WTC11 (cell line): ENCODE results near the gene ENTHD1. TPM values are rescaled to one million over a fixed set of nuclear protein-coding genes. Genes with fewer than 3 reads are reported as not detected.

Source experiments
- ATAC-seq: fragments of 200-7000 bp; cut with Tn5 transposase; 2 replicates; pipeline ENCODE4 v1.10.0; 2021; ENCODE audit warnings: mild to moderate bottlenecking, moderate library complexity
- CTCF ChIA-PET: fragments of 300-600 bp; sonication (Branson Sonifier 250); formaldehyde crosslinking; loops from one replicate; lab custom pipeline; 2021; ENCODE audit warnings: antibody characterized with exemption; lab: Charles Lee
- POLR2A ChIA-PET: fragments of 350-600 bp; sonication (Branson Sonifier 250); formaldehyde crosslinking; loops from one replicate; lab custom pipeline; 2021; ENCODE audit warnings: antibody characterized with exemption; lab: Charles Lee
- DNase-seq: peaks from one replicate; pipeline ENCODE4 v3.0.0; 2021; ENCODE audit warnings: low spot score
- H3K27ac Mint-ChIP-seq: 2 replicates; pipeline ENCODE4 v1.8.0; 2021; ENCODE audit warnings: mixed read lengths
- H3K27me3 Mint-ChIP-seq: 2 replicates; pipeline ENCODE4 v1.8.0; 2021; ENCODE audit warnings: low read depth, mild to moderate bottlenecking, moderate library complexity, mixed read lengths
- H3K36me3 Mint-ChIP-seq: 2 replicates; pipeline ENCODE4 v1.8.0; 2021; ENCODE audit warnings: mixed read lengths
- H3K4me1 Mint-ChIP-seq: 2 replicates; pipeline ENCODE4 v1.8.0; 2022; ENCODE audit warnings: mixed read lengths
- H3K4me3 Mint-ChIP-seq: 2 replicates; pipeline ENCODE4 v1.8.0; 2021; ENCODE audit warnings: mild to moderate bottlenecking, moderate library complexity, mixed read lengths
- H3K9me3 Mint-ChIP-seq: 2 replicates; pipeline ENCODE4 v1.8.0; 2021; ENCODE audit warnings: mixed read lengths
- GABPB1 ChIP-seq: sonication (generic); formaldehyde crosslinking; IDR thresholded peaks from 2 replicates; pipeline ENCODE4 v1.8.1; 2023; ENCODE audit warnings: mild to moderate bottlenecking, missing genetic modification reagents
- GTF2I ChIP-seq: fragments of 250-450 bp; sonication (Bioruptor Pico); conservative IDR thresholded peaks from 2 replicates; pipeline ENCODE4 v1.4.0; 2021; ENCODE audit warnings: mild to moderate bottlenecking
- KAT7 ChIP-seq: sonication (generic); formaldehyde crosslinking; IDR thresholded peaks from 2 replicates; pipeline ENCODE4 v1.8.1; 2023; ENCODE audit warnings: missing genetic modification reagents, mild to moderate bottlenecking, borderline replicate concordance
- MXD4 ChIP-seq: fragments of 250-450 bp; sonication (Bioruptor Pico); IDR thresholded peaks from 2 replicates; pipeline ENCODE4 v1.8.0; 2021; ENCODE audit warnings: mild to moderate bottlenecking, moderate library complexity, borderline replicate concordance
- NR2C2 ChIP-seq: sonication (generic); formaldehyde crosslinking; IDR thresholded peaks from 2 replicates; pipeline ENCODE4 v1.8.0; 2022; ENCODE audit warnings: mild to moderate bottlenecking, missing genetic modification reagents
- NR3C1 ChIP-seq: sonication (generic); formaldehyde crosslinking; conservative IDR thresholded peaks from 2 replicates; pipeline ENCODE4 v1.8.1; 2023; ENCODE audit warnings: low read depth, mild to moderate bottlenecking, missing genetic modification reagents
- SP1 ChIP-seq: sonication (generic); formaldehyde crosslinking; conservative IDR thresholded peaks from 2 replicates; pipeline ENCODE4 v1.8.1; 2022; ENCODE audit warnings: missing genetic modification reagents
- ZNF317 ChIP-seq: sonication (generic); formaldehyde crosslinking; IDR thresholded peaks from 2 replicates; pipeline ENCODE4 v1.8.1; 2023; ENCODE audit warnings: low read depth, mild to moderate bottlenecking, moderate library complexity, missing genetic modification reagents, borderline replicate concordance
- total RNA-seq: library from RNA; stranded (reverse); gene quantifications from 3 replicates; pipeline ENCODE4 v1.2.3, GENCODE V29; 2021
- TF ChIP-seq, protein P1 (sequence below): sonication (generic); formaldehyde crosslinking; IDR thresholded peaks from 2 replicates; pipeline ENCODE4 v1.8.1; 2023; ENCODE audit warnings: mild to moderate bottlenecking, missing genetic modification reagents, borderline replicate concordance
- TF ChIP-seq, protein P2 (sequence below): sonication (generic); formaldehyde crosslinking; IDR thresholded peaks from 2 replicates; pipeline ENCODE4 v1.8.0; 2023; ENCODE audit warnings: missing genetic modification reagents, mild to moderate bottlenecking, borderline replicate concordance
- TF ChIP-seq, protein P3 (sequence below): sonication (generic); formaldehyde crosslinking; IDR thresholded peaks from 2 replicates; pipeline ENCODE4 v1.8.0; 2022; ENCODE audit warnings: mild to moderate bottlenecking, missing genetic modification reagents
- TF ChIP-seq, protein P4 (sequence below): fragments of 250-450 bp; sonication (Bioruptor Pico); conservative IDR thresholded peaks from 2 replicates; pipeline ENCODE4 v1.9.0; 2021; ENCODE audit warnings: mild to moderate bottlenecking
- TF ChIP-seq, protein P5 (sequence below): sonication (generic); formaldehyde crosslinking; IDR thresholded peaks from 2 replicates; pipeline ENCODE4 v1.8.1; 2022; ENCODE audit warnings: low read depth, missing genetic modification reagents, borderline replicate concordance
- TF ChIP-seq, protein P6 (sequence below): fragments of 250-450 bp; sonication (Bioruptor Pico); IDR thresholded peaks from 2 replicates; pipeline ENCODE4 v1.9.0; 2021; ENCODE audit warnings: mild to moderate bottlenecking
- TF ChIP-seq, protein P7 (sequence below): sonication (generic); formaldehyde crosslinking; IDR thresholded peaks from 2 replicates; pipeline ENCODE4 v1.8.1; 2022; ENCODE audit warnings: mild to moderate bottlenecking, moderate library complexity, missing genetic modification reagents
- TF ChIP-seq, protein P8 (sequence below): fragments of 250-450 bp; sonication (Bioruptor Pico); IDR thresholded peaks from 2 replicates; pipeline ENCODE4 v1.9.0; 2021; ENCODE audit warnings: moderate library complexity, mild to moderate bottlenecking, inconsistent platforms, borderline replicate concordance

Gene ENTHD1
- total RNA-seq, 1 experiment from 2014 or later, result not detected

DNA sequence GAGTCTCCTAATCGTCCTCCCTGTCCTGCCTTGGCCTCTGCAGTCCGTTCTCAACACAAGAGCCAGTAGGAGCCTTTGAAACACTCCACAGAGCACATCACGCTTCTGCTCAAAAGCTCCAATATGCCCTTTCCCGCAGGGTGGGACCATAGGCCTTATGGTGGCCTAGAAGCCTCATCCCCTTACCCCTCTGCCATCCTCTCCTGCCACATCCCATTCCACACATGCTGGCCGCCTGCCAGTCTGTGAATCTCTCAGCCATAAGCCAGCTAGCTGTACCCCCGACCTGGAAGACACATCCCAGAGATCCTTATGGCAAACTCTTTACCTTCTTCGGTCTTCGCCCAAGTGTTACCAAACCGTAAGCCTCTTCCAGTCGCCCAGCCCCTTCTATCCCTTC is 157.8 kb downstream of the ENTHD1 start:
- ATAC-seq (no peak), DNase-seq (no peak)
- TF ChIP-seq, protein P1, sequence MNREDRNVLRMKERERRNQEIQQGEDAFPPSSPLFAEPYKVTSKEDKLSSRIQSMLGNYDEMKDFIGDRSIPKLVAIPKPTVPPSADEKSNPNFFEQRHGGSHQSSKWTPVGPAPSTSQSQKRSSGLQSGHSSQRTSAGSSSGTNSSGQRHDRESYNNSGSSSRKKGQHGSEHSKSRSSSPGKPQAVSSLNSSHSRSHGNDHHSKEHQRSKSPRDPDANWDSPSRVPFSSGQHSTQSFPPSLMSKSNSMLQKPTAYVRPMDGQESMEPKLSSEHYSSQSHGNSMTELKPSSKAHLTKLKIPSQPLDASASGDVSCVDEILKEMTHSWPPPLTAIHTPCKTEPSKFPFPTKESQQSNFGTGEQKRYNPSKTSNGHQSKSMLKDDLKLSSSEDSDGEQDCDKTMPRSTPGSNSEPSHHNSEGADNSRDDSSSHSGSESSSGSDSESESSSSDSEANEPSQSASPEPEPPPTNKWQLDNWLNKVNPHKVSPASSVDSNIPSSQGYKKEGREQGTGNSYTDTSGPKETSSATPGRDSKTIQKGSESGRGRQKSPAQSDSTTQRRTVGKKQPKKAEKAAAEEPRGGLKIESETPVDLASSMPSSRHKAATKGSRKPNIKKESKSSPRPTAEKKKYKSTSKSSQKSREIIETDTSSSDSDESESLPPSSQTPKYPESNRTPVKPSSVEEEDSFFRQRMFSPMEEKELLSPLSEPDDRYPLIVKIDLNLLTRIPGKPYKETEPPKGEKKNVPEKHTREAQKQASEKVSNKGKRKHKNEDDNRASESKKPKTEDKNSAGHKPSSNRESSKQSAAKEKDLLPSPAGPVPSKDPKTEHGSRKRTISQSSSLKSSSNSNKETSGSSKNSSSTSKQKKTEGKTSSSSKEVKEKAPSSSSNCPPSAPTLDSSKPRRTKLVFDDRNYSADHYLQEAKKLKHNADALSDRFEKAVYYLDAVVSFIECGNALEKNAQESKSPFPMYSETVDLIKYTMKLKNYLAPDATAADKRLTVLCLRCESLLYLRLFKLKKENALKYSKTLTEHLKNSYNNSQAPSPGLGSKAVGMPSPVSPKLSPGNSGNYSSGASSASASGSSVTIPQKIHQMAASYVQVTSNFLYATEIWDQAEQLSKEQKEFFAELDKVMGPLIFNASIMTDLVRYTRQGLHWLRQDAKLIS, result no peak
- TF ChIP-seq, protein P2, sequence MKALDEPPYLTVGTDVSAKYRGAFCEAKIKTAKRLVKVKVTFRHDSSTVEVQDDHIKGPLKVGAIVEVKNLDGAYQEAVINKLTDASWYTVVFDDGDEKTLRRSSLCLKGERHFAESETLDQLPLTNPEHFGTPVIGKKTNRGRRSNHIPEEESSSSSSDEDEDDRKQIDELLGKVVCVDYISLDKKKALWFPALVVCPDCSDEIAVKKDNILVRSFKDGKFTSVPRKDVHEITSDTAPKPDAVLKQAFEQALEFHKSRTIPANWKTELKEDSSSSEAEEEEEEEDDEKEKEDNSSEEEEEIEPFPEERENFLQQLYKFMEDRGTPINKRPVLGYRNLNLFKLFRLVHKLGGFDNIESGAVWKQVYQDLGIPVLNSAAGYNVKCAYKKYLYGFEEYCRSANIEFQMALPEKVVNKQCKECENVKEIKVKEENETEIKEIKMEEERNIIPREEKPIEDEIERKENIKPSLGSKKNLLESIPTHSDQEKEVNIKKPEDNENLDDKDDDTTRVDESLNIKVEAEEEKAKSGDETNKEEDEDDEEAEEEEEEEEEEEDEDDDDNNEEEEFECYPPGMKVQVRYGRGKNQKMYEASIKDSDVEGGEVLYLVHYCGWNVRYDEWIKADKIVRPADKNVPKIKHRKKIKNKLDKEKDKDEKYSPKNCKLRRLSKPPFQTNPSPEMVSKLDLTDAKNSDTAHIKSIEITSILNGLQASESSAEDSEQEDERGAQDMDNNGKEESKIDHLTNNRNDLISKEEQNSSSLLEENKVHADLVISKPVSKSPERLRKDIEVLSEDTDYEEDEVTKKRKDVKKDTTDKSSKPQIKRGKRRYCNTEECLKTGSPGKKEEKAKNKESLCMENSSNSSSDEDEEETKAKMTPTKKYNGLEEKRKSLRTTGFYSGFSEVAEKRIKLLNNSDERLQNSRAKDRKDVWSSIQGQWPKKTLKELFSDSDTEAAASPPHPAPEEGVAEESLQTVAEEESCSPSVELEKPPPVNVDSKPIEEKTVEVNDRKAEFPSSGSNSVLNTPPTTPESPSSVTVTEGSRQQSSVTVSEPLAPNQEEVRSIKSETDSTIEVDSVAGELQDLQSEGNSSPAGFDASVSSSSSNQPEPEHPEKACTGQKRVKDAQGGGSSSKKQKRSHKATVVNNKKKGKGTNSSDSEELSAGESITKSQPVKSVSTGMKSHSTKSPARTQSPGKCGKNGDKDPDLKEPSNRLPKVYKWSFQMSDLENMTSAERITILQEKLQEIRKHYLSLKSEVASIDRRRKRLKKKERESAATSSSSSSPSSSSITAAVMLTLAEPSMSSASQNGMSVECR, result no peak
- TF ChIP-seq SP1 (CRISPR knock-in tag) (no peak), ZNF317 (CRISPR knock-in tag) (no peak)
- TF ChIP-seq, protein P3, sequence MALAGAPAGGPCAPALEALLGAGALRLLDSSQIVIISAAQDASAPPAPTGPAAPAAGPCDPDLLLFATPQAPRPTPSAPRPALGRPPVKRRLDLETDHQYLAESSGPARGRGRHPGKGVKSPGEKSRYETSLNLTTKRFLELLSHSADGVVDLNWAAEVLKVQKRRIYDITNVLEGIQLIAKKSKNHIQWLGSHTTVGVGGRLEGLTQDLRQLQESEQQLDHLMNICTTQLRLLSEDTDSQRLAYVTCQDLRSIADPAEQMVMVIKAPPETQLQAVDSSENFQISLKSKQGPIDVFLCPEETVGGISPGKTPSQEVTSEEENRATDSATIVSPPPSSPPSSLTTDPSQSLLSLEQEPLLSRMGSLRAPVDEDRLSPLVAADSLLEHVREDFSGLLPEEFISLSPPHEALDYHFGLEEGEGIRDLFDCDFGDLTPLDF, result no peak
- TF ChIP-seq, protein P4, sequence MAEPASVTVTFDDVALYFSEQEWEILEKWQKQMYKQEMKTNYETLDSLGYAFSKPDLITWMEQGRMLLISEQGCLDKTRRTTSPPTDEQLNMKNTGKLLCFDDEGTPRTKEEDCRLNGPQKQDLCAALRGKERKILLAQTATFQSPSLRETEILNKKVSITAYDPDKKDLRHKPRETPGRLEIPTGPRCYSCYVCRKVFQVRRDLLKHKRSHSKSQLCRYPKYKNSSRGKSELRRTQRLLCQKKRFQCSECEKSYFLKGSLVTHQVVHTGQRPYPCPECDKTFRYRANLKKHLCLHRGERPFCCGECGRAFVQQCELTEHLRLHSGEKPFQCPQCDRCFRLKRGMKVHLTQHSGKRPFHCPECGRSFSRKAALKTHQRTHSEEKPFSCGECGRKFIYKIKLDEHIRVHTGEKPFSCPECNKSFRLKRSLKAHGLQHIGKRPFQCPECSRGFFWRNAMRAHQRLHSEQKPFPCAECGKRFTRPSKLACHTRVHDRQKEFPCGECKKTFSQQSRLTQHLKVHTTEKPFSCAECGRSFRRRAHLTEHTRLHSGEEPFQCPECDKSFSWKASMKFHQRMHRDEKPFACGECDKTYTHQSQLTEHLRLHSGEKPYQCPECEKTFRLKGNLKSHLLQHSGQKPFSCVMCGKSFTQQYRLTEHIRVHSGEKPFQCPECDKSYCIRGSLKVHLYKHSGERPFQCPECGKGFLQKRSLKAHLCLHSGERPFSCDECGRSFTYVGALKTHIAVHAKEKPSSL (CRISPR knock-in tag), result no peak
- no peak overlapping the region for H3K4me3 Mint-ChIP-seq
- ChIA-PET CTCF (no interaction called here), POLR2A (no interaction called here)
- no peak overlapping the region for H3K27ac Mint-ChIP-seq
- no peaks in the 10 kb centered on the region for H3K27me3 Mint-ChIP-seq
- no peaks in the 10 kb centered on the region; the same call in 1 of the 2 replicates for H3K36me3 Mint-ChIP-seq
- peaks cover 8% of the 10 kb centered on the region for H3K4me1 Mint-ChIP-seq
- H3K9me3 Mint-ChIP-seq, result peaks cover 10% of the 10 kb centered on the region

DNA sequence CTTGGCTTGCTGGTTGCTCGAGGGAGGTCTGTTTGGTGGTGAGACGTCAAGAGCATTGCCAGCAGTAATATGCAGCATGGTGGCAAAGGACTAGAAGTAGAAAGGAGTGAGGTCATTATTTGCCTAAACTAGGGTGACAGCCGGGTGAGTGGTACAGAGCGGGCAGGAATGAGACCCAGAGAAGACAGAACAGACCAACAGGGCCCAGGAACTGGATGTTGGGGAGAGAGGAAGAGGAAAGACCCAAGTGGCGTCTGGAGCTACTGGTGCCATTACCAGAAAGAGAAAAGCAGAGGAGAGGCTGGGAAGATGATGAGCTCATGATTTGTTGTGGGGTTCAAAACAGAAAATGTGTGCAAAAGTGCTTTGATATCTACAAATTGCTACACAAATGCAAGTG is 158.7 kb downstream of the ENTHD1 start:
- H3K4me1 Mint-ChIP-seq, result peaks cover 8% of the 10 kb centered on the region
- DNase-seq, result no peak
- H3K27ac Mint-ChIP-seq, result no peak overlapping the region
- H3K36me3 Mint-ChIP-seq, result no peaks in the 10 kb centered on the region; the same call in 1 of the 2 replicates
- H3K4me3 Mint-ChIP-seq, result no peak overlapping the region
- ATAC-seq, result no peak
- H3K27me3 Mint-ChIP-seq, result no peaks in the 10 kb centered on the region
- ChIA-PET CTCF (no interaction called here), POLR2A (no interaction called here)
- H3K9me3 Mint-ChIP-seq, result peaks cover 7% of the 10 kb centered on the region
- TF ChIP-seq, protein P5, sequence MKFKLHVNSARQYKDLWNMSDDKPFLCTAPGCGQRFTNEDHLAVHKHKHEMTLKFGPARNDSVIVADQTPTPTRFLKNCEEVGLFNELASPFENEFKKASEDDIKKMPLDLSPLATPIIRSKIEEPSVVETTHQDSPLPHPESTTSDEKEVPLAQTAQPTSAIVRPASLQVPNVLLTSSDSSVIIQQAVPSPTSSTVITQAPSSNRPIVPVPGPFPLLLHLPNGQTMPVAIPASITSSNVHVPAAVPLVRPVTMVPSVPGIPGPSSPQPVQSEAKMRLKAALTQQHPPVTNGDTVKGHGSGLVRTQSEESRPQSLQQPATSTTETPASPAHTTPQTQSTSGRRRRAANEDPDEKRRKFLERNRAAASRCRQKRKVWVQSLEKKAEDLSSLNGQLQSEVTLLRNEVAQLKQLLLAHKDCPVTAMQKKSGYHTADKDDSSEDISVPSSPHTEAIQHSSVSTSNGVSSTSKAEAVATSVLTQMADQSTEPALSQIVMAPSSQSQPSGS (CRISPR knock-in tag), result no peak
- TF ChIP-seq, protein P6, sequence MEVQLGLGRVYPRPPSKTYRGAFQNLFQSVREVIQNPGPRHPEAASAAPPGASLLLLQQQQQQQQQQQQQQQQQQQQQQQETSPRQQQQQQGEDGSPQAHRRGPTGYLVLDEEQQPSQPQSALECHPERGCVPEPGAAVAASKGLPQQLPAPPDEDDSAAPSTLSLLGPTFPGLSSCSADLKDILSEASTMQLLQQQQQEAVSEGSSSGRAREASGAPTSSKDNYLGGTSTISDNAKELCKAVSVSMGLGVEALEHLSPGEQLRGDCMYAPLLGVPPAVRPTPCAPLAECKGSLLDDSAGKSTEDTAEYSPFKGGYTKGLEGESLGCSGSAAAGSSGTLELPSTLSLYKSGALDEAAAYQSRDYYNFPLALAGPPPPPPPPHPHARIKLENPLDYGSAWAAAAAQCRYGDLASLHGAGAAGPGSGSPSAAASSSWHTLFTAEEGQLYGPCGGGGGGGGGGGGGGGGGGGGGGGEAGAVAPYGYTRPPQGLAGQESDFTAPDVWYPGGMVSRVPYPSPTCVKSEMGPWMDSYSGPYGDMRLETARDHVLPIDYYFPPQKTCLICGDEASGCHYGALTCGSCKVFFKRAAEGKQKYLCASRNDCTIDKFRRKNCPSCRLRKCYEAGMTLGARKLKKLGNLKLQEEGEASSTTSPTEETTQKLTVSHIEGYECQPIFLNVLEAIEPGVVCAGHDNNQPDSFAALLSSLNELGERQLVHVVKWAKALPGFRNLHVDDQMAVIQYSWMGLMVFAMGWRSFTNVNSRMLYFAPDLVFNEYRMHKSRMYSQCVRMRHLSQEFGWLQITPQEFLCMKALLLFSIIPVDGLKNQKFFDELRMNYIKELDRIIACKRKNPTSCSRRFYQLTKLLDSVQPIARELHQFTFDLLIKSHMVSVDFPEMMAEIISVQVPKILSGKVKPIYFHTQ, result no peak
- TF ChIP-seq NR3C1 (CRISPR knock-in tag) (no peak), KAT7 (CRISPR knock-in tag) (no peak), GABPB1 (no peak), GTF2I (CRISPR knock-in tag) (no peak), MXD4 (CRISPR knock-in tag) (no peak), NR2C2 (CRISPR knock-in tag) (no peak)
- TF ChIP-seq, protein P7, sequence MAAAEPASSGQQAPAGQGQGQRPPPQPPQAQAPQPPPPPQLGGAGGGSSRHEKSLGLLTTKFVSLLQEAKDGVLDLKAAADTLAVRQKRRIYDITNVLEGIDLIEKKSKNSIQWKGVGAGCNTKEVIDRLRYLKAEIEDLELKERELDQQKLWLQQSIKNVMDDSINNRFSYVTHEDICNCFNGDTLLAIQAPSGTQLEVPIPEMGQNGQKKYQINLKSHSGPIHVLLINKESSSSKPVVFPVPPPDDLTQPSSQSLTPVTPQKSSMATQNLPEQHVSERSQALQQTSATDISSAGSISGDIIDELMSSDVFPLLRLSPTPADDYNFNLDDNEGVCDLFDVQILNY (CRISPR knock-in tag), result no peak
- TF ChIP-seq, protein P8, sequence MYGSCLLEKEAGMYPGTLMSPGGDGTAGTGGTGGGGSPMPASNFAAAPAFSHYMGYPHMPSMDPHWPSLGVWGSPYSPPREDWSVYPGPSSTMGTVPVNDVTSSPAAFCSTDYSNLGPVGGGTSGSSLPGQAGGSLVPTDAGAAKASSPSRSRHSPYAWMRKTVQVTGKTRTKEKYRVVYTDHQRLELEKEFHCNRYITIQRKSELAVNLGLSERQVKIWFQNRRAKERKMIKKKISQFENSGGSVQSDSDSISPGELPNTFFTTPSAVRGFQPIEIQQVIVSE (CRISPR knock-in tag), result no peak
